Calu3 (cell line): ENCODE measurements around the gene CHD2. TPM values are rescaled to one million over a fixed set of nuclear protein-coding genes. Genes with fewer than 3 reads are reported as not detected.

Source experiments
- BruUV-seq: library from RNA; stranded (reverse); fragments of 400-500 nt; replicated peaks from 2 replicates; lab custom pipeline; 2021; lab: Mats Ljungman, UMichigan
- CTCF ChIA-PET: fragments of 300-600 bp; sonication (Branson Sonifier 250); formaldehyde crosslinking; loops from one replicate; lab custom pipeline; 2022; ENCODE audit warnings: antibody characterized with exemption; lab: Charles Lee
- DNase-seq: peaks from one replicate; pipeline ENCODE4 v3.0.0; 2022
- H3K27ac Mint-ChIP-seq: one replicate; pipeline ENCODE4 v1.8.0; 2022; ENCODE audit warnings: mixed read lengths; ENCODE audit not compliant: unreplicated experiment
- H3K27me3 Mint-ChIP-seq: one replicate; pipeline ENCODE4 v1.8.0; 2022; ENCODE audit warnings: mixed read lengths; ENCODE audit not compliant: unreplicated experiment
- H3K36me3 Mint-ChIP-seq: one replicate; pipeline ENCODE4 v1.8.0; 2022; ENCODE audit warnings: mild to moderate bottlenecking, moderate library complexity, mixed read lengths; ENCODE audit not compliant: insufficient read depth, unreplicated experiment
- H3K4me1 Mint-ChIP-seq: one replicate; pipeline ENCODE4 v1.8.0; 2022; ENCODE audit warnings: mild to moderate bottlenecking, low read depth, mixed read lengths; ENCODE audit not compliant: unreplicated experiment
- H3K4me3 Mint-ChIP-seq: one replicate; pipeline ENCODE4 v1.8.0; 2022; ENCODE audit warnings: mild to moderate bottlenecking, low read depth, moderate library complexity, mixed read lengths; ENCODE audit not compliant: unreplicated experiment
- H3K9me3 Mint-ChIP-seq: one replicate; pipeline ENCODE4 v1.8.0; 2022; ENCODE audit warnings: low read depth, mixed read lengths; ENCODE audit not compliant: unreplicated experiment
- CTCF ChIP-seq: fragments of 200-600 bp; IDR thresholded peaks from one replicate; pipeline ENCODE4 v1.8.0; 2022; ENCODE audit warnings: antibody characterized with exemption; ENCODE audit not compliant: unreplicated experiment
- intact Hi-C: fragments of 100-400 bp; cut with micrococcal nuclease; formaldehyde crosslinking; loops from one replicate; pipeline ENCODE4 v1.10.0; 2022; ENCODE audit not compliant: unreplicated experiment
- total RNA-seq: library from RNA; stranded (reverse); gene quantifications from 2 replicates; pipeline ENCODE4 v1.2.3, GENCODE V29; 2022

Gene CHD2
- total RNA-seq, 1 experiment from 2014 or later = 140 TPM

- peaks cover 3% of the 10 kb centered on the region for H3K9me3 Mint-ChIP-seq
- CTCF ChIA-PET = interaction anchor here (0.7 to 1.2 kb wide), 4 partner anchors 11 to 210 kb away, joined by 3 to 10 read pairs (median 4); no protein-coding TSS in a partner anchor
- BruUV-seq = no TSS peak
- no peak for DNase-seq
- H3K27ac Mint-ChIP-seq = no peak overlapping the region
- no peaks in the 10 kb centered on the region for H3K4me1 Mint-ChIP-seq
- TF ChIP-seq CTCF = no peak
- H3K27me3 Mint-ChIP-seq = peaks cover 57% of the 10 kb centered on the region
- intact Hi-C loops = no loop called here
- no peaks in the 10 kb centered on the region for H3K36me3 Mint-ChIP-seq
- no peak overlapping the region for H3K4me3 Mint-ChIP-seq
Measured at GRCh38 chr15:93041159-93041547, 141.0 kb downstream of the CHD2 start.

- no peak overlapping the region for H3K27ac Mint-ChIP-seq
- CTCF ChIA-PET = no interaction called here
- H3K4me3 Mint-ChIP-seq = no peak overlapping the region
- BruUV-seq = no TSS peak
- no peaks in the 10 kb centered on the region for H3K4me1 Mint-ChIP-seq
- peaks cover 3% of the 10 kb centered on the region for H3K9me3 Mint-ChIP-seq
- no peaks in the 10 kb centered on the region for H3K36me3 Mint-ChIP-seq
- H3K27me3 Mint-ChIP-seq = peaks cover 68% of the 10 kb centered on the region
- DNase-seq = no peak
- TF ChIP-seq CTCF = no peak
- intact Hi-C loops = no loop called here
Measured at GRCh38 chr15:93042211-93042610, 142.1 kb downstream of the CHD2 start.

- Mint-ChIP-seq H3K4me3 (no peak overlapping the region), H3K4me1 (no peaks in the 10 kb centered on the region), H3K36me3 (no peaks in the 10 kb centered on the region), H3K27ac (no peak overlapping the region), H3K27me3 (peaks cover 74% of the 10 kb centered on the region), H3K9me3 (peaks cover 3% of the 10 kb centered on the region)
- DNase-seq = no peak
- intact Hi-C loops = no loop called here
- CTCF ChIA-PET = no interaction called here
- TF ChIP-seq CTCF = no peak
- no TSS peak for BruUV-seq
Measured at GRCh38 chr15:93042691-93043378, 142.7 kb downstream of the CHD2 start.

- Mint-ChIP-seq H3K4me1 (no peaks in the 10 kb centered on the region), H3K4me3 (no peak overlapping the region), H3K27ac (no peak overlapping the region), H3K36me3 (no peaks in the 10 kb centered on the region), H3K9me3 (peaks cover 3% of the 10 kb centered on the region), H3K27me3 (peaks cover 83% of the 10 kb centered on the region)
- no TSS peak for BruUV-seq
- no peak for TF ChIP-seq CTCF
- no peak for DNase-seq
- intact Hi-C loops = no loop called here
- CTCF ChIA-PET = interaction anchor here (0.7 to 1.1 kb wide), 3 partner anchors 14 to 1076 kb away, joined by 3 read pairs; no protein-coding TSS in a partner anchor
Measured at GRCh38 chr15:93043621-93044300, 143.6 kb downstream of the CHD2 start.
